Smooth muscle cell (in vitro differentiated cells): ENCODE results near the gene MPV17L2. TPM values are rescaled to one million over a fixed set of nuclear protein-coding genes. Genes with fewer than 3 reads are reported as not detected.

Experiments
- DNase-seq: peaks from one replicate; lab custom pipeline; 2025; ENCODE audit not compliant: unreplicated experiment; lab: John Stamatoyannopoulos, UW
- H2AFZ ChIP-seq: fragments of 200-600 bp; sonication (generic); 2 replicates; pipeline ENCODE4 v1.6.0; 2016; ENCODE audit warnings: antibody characterized with exemption, low read depth, mild to moderate bottlenecking
- H3F3A ChIP-seq: fragments of 200-600 bp; sonication (generic); 2 replicates; pipeline ENCODE4 v1.6.0; 2017; ENCODE audit warnings: antibody characterized with exemption, low read depth
- H3K27ac ChIP-seq: fragments of 200-600 bp; sonication (generic); 2 replicates; pipeline ENCODE4 v1.5.1; 2016; ENCODE audit warnings: low read depth, mild to moderate bottlenecking
- H3K27me3 ChIP-seq: fragments of 200-600 bp; sonication (generic); 2 replicates; pipeline ENCODE4 v1.6.1; 2016; ENCODE audit warnings: low read depth, mild to moderate bottlenecking
- H3K36me3 ChIP-seq: fragments of 200-600 bp; sonication (generic); 2 replicates; pipeline ENCODE4 v1.5.1; 2016; ENCODE audit warnings: low read depth
- H3K4me1 ChIP-seq: fragments of 200-600 bp; sonication (generic); 2 replicates; pipeline ENCODE4 v1.5.1; 2016; ENCODE audit warnings: low read depth
- H3K4me2 ChIP-seq: fragments of 200-600 bp; sonication (generic); 2 replicates; pipeline ENCODE4 v1.6.0; 2016; ENCODE audit warnings: mild to moderate bottlenecking
- H3K4me3 ChIP-seq: fragments of 200-600 bp; sonication (generic); 2 replicates; pipeline ENCODE4 v1.5.1; 2016; ENCODE audit warnings: mild to moderate bottlenecking
- H3K79me2 ChIP-seq: fragments of 200-600 bp; sonication (generic); 2 replicates; pipeline ENCODE4 v1.6.0; 2016; ENCODE audit warnings: low read depth, mild to moderate bottlenecking
- H3K9ac ChIP-seq: fragments of 200-600 bp; sonication (generic); 2 replicates; pipeline ENCODE4 v1.6.0; 2016; ENCODE audit warnings: low read depth
- H3K9me3 ChIP-seq: fragments of 200-600 bp; sonication (generic); replicated peaks from 2 replicates; pipeline ENCODE4 v1.5.1; 2016; ENCODE audit warnings: low read depth
- H4K20me1 ChIP-seq: fragments of 200-600 bp; sonication (generic); 2 replicates; pipeline ENCODE4 v1.6.0; 2016; ENCODE audit warnings: low read depth
- WGBS: methylation state at CpG from one replicate; pipeline ENCODE4 v1.1.7; 2016; ENCODE audit warnings: low lambda C conversion rate; 5-methylcytosine and 5-hydroxymethylcytosine counted together
- polyA plus RNA-seq: library from polyadenylated mRNA; unstranded; fragments of >200 nt; fragmentation: Nextera tagmentation; extraction: Ambion mirVana; gene quantifications from 2 replicates; pipeline ENCODE4 v1.2.1, GENCODE V29; 2016
- total RNA-seq: library from RNA; depleted of rRNA; stranded (reverse); fragments of >200 nt; gene quantifications from 2 replicates; pipeline ENCODE4 v1.2.3, GENCODE V29; 2014
- TF ChIP-seq, protein P1 (sequence below): fragments of 200-600 bp; sonication (generic); IDR thresholded peaks from 2 replicates; pipeline ENCODE4 v1.5.1; 2017; ENCODE audit warnings: borderline replicate concordance, mild to moderate bottlenecking, antibody characterized with exemption; ENCODE audit not compliant: insufficient read depth, poor library complexity, severe bottlenecking

Gene MPV17L2
- total and polyA plus RNA-seq, 2 experiments from 2014 or later, result 11.6 to 28.7 TPM

DNA sequence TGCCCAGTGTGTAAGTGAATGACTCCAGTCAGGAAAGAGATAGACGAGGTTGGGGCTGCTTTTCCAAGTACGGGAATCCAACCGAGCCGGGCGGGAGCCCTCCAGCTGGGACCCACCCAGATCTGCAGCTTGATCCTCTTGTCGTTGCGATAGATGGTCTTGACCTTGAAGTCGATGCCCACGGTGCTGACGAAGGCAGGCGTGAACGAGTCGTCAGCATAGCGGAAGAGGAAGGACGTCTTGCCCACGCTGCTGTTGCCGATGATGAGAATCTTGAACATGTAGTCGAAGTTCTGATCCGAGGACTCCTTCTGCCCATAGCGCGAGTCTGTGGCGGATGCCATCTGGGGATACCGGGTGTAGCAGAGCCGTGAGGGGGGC is 9.4 kb downstream of the MPV17L2 start:
- no peaks in the 10 kb centered on the region for H3K27me3 ChIP-seq
- no peak for DNase-seq
- H3K36me3 ChIP-seq, result no peaks in the 10 kb centered on the region
- no peak overlapping the region for H3K4me3 ChIP-seq
- H3K9me3 ChIP-seq, result no peaks in the 10 kb centered on the region
- WGBS, result 93% methylated on average over 24 of the region's 24 CpGs
- no peak overlapping the region for H3K4me2 ChIP-seq
- H3K27ac ChIP-seq, result no peak overlapping the region
- H3F3A ChIP-seq, result peaks cover 7% of the 10 kb centered on the region
- TF ChIP-seq, protein P1, sequence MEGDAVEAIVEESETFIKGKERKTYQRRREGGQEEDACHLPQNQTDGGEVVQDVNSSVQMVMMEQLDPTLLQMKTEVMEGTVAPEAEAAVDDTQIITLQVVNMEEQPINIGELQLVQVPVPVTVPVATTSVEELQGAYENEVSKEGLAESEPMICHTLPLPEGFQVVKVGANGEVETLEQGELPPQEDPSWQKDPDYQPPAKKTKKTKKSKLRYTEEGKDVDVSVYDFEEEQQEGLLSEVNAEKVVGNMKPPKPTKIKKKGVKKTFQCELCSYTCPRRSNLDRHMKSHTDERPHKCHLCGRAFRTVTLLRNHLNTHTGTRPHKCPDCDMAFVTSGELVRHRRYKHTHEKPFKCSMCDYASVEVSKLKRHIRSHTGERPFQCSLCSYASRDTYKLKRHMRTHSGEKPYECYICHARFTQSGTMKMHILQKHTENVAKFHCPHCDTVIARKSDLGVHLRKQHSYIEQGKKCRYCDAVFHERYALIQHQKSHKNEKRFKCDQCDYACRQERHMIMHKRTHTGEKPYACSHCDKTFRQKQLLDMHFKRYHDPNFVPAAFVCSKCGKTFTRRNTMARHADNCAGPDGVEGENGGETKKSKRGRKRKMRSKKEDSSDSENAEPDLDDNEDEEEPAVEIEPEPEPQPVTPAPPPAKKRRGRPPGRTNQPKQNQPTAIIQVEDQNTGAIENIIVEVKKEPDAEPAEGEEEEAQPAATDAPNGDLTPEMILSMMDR, result no peak
- peaks cover 18% of the 10 kb centered on the region for H3K4me1 ChIP-seq
- no peak overlapping the region for H2AFZ ChIP-seq
- no peak overlapping the region for H3K9ac ChIP-seq
- no peaks in the 10 kb centered on the region for H3K79me2 ChIP-seq
- H4K20me1 ChIP-seq, result peaks cover 18% of the 10 kb centered on the region

DNA sequence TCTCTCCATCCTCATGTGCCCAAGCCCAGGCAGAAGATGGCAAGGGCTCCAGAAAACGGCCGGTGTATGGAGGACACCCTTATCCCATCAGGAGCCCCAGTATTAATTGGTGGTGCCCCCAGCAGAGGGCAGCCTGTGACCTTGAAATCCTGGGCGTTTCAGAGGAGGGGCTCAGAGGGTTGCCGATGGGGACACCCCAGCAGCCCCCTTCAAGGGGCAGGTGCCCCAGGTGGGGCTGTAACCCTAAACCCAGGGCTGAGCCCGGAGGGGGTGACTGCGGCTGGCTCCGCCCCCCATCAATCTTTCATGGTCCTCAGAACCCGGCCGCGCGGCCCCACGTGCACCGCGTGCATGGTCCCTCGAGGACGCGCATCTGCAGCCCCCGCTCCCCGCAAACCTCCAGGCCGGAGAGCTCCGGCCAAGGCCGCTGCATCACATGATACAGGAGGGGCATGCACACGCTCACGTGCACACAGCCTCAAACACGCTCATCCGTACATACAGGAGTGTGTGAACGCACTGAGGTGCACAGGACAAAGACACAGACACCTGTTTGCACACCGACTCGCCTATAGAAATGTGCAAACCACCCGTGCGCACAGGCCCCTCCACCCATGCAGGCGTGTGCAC is 9.9 kb downstream of the MPV17L2 start:
- Histone ChIP-seq H3K9ac (no peak overlapping the region), H2AFZ (no peak overlapping the region), H3K27ac (no peak overlapping the region), H3K4me3 (peak overlapping the region; percentile 65), H3K36me3 (no peaks in the 10 kb centered on the region), H3K4me2 (peak overlapping the region; percentile 85), H3K9me3 (no peaks in the 10 kb centered on the region), H4K20me1 (peaks cover 18% of the 10 kb centered on the region), H3F3A (peaks cover 7% of the 10 kb centered on the region), H3K79me2 (no peaks in the 10 kb centered on the region), H3K4me1 (peaks cover 18% of the 10 kb centered on the region), H3K27me3 (no peaks in the 10 kb centered on the region)
- TF ChIP-seq, protein P1, result peak; percentile 13
- no peak for DNase-seq
- WGBS, result 41% methylated on average over 32 of the region's 32 CpGs

DNA sequence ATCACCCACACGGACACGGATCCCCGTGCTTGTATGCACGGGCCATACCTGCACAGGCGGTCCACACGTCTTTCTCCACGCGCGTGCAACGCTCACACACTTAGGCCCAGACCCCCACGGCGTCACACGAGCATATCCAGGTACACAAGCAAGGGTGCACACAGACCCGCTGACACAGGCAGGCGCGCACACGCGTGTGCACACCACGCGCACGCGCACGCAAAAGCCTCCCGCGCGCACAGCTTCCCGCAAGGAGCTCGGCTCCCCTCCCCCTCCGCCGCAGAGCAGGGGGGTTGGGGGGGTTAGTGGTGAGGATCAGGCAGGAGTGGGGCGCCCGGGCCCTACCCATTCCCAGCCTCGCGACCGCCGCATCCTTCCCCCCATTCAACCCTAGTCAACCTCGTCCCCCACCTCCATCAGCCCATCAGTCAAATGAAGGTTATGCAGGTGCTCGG is 10.4 kb downstream of the MPV17L2 start:
- Histone ChIP-seq H3K4me2 (peak overlapping the region; percentile 85), H3K36me3 (no peaks in the 10 kb centered on the region), H3K27me3 (no peaks in the 10 kb centered on the region), H3K9ac (no peak overlapping the region), H3K4me1 (peaks cover 18% of the 10 kb centered on the region), H3K27ac (no peak overlapping the region), H3K79me2 (no peaks in the 10 kb centered on the region), H4K20me1 (peaks cover 18% of the 10 kb centered on the region), H3F3A (peaks cover 7% of the 10 kb centered on the region), H2AFZ (no peak overlapping the region), H3K4me3 (peak overlapping the region; percentile 65), H3K9me3 (no peaks in the 10 kb centered on the region)
- no peak for DNase-seq
- WGBS, result 10% methylated on average over 20 of the region's 38 CpGs
- TF ChIP-seq, protein P1, result no peak
